DND-41 (cell line): ENCODE results near the gene PLS3.

Source experiments
- ATAC-seq: fragments of 200-7000 bp; cut with Tn5 transposase; 3 replicates; pipeline ENCODE4 v1.9.1; 2021; ENCODE audit warnings: low read depth; ENCODE audit not compliant: insufficient read depth
- DNase-seq: peaks from one replicate; pipeline ENCODE4 v3.0.0-alpha.2; 2020
- H2AFZ ChIP-seq: 2 replicates; pipeline ENCODE4 v1.6.0; 2012; ENCODE audit warnings: low read depth, low read length
- H3K27ac ChIP-seq: 2 replicates; pipeline ENCODE4 v1.5.1; 2012; ENCODE audit warnings: low read length, inconsistent platforms
- H3K27me3 ChIP-seq: fragments of 200-600 bp; sonication (generic); 2 replicates; pipeline ENCODE4 v1.6.0; 2012; ENCODE audit warnings: low read length, mild to moderate bottlenecking, inconsistent platforms; ENCODE audit not compliant: insufficient read depth, poor library complexity
- H3K36me3 ChIP-seq: 2 replicates; pipeline ENCODE4 v1.5.1; 2012; ENCODE audit warnings: low read length, inconsistent platforms; ENCODE audit not compliant: insufficient read depth
- H3K4me1 ChIP-seq: 2 replicates; pipeline ENCODE4 v1.5.1; 2012; ENCODE audit warnings: mild to moderate bottlenecking, low read length; ENCODE audit not compliant: insufficient read depth
- H3K4me2 ChIP-seq: 2 replicates; pipeline ENCODE4 v1.6.0; 2012; ENCODE audit warnings: mild to moderate bottlenecking, moderate library complexity, low read length, inconsistent platforms; ENCODE audit not compliant: insufficient read depth
- H3K4me3 ChIP-seq, 2 experiments: fragments of 200-600 bp in 1 of 2; shearing (Covaris generic) in 1 of 2; 2 replicates each; pipeline ENCODE4 v1.5.1; 2012 to 2016; ENCODE audit warnings: inconsistent platforms in 2 of 2, low read length in 2 of 2, mild to moderate bottlenecking in 2 of 2, low read depth in 1 of 2, moderate library complexity in 1 of 2
- H3K79me2 ChIP-seq: 2 replicates; pipeline ENCODE4 v1.6.0; 2012; ENCODE audit warnings: low read length, inconsistent platforms; ENCODE audit not compliant: insufficient read depth
- H3K9ac ChIP-seq: 2 replicates; pipeline ENCODE4 v1.6.0; 2012; ENCODE audit warnings: low read depth, mild to moderate bottlenecking, inconsistent platforms, low read length, moderate library complexity
- H3K9me3 ChIP-seq: 2 replicates; pipeline ENCODE4 v1.5.1; 2012; ENCODE audit warnings: low read length, moderate library complexity, mild to moderate bottlenecking, inconsistent platforms; ENCODE audit not compliant: insufficient read depth, severe bottlenecking
- H4K20me1 ChIP-seq: 2 replicates; pipeline ENCODE4 v1.6.0; 2012; ENCODE audit warnings: low read length; ENCODE audit not compliant: insufficient read depth
- CTCF ChIP-seq: IDR thresholded peaks from 2 replicates; pipeline ENCODE4 v1.5.1; 2012; ENCODE audit warnings: borderline replicate concordance, low read length, moderate library complexity, mild to moderate bottlenecking; ENCODE audit not compliant: poor library complexity, severe bottlenecking; ENCODE audit errors: extremely low read depth
- EZH2 ChIP-seq: IDR thresholded peaks from 3 replicates; pipeline ENCODE4 v1.6.1; 2012; ENCODE audit warnings: borderline replicate concordance, low read depth, mild to moderate bottlenecking, moderate library complexity, low read length, inconsistent platforms; ENCODE audit not compliant: severe bottlenecking

Gene PLS3

GRCh38 chrX:115598556-115598955 is 37.6 kb downstream of the PLS3 start:
- Histone ChIP-seq H3K27ac (no peak overlapping the region), H3K9ac (no peak overlapping the region), H3K4me1 (no peaks in the 10 kb centered on the region), H3K27me3 (no peaks in the 10 kb centered on the region), H2AFZ (no peak overlapping the region), H3K79me2 (no peaks in the 10 kb centered on the region), H3K4me2 (no peak overlapping the region), H3K4me3 (no peak overlapping the region), H4K20me1 (no peaks in the 10 kb centered on the region), H3K9me3 (no peaks in the 10 kb centered on the region), H3K36me3 (no peaks in the 10 kb centered on the region)
- ATAC-seq: no peak
- no peak for DNase-seq
- TF ChIP-seq CTCF: no peak
- TF ChIP-seq EZH2: no peak

GRCh38 chrX:115602308-115602707 is 41.3 kb downstream of the PLS3 start:
- no peak for ATAC-seq
- no peaks in the 10 kb centered on the region for H3K36me3 ChIP-seq
- no peak overlapping the region for H3K4me3 ChIP-seq
- no peaks in the 10 kb centered on the region for H3K79me2 ChIP-seq
- TF ChIP-seq EZH2 (no peak), CTCF (no peak)
- no peak overlapping the region for H2AFZ ChIP-seq
- H4K20me1 ChIP-seq: no peaks in the 10 kb centered on the region
- no peak overlapping the region for H3K4me2 ChIP-seq
- H3K27ac ChIP-seq: no peak overlapping the region
- no peak overlapping the region for H3K9ac ChIP-seq
- no peaks in the 10 kb centered on the region for H3K9me3 ChIP-seq
- H3K4me1 ChIP-seq: no peaks in the 10 kb centered on the region
- H3K27me3 ChIP-seq: no peaks in the 10 kb centered on the region
- no peak for DNase-seq

- no peak overlapping the region for H2AFZ ChIP-seq
- DNase-seq: no peak
- TF ChIP-seq EZH2 (no peak), CTCF (no peak)
These were observed 41.9 kb downstream of the PLS3 start for GRCh38 chrX:115602729-115603389.

GRCh38 chrX:115603534-115604074 is 42.6 kb downstream of the PLS3 start:
- Histone ChIP-seq H3K36me3 (no peaks in the 10 kb centered on the region), H3K4me1 (no peaks in the 10 kb centered on the region), H3K4me2 (no peak overlapping the region), H3K9ac (no peak overlapping the region), H3K9me3 (no peaks in the 10 kb centered on the region), H3K27ac (no peak overlapping the region), H4K20me1 (no peaks in the 10 kb centered on the region), H3K79me2 (no peaks in the 10 kb centered on the region), H3K4me3 (no peak overlapping the region), H2AFZ (no peak overlapping the region), H3K27me3 (no peaks in the 10 kb centered on the region)
- DNase-seq (no peak), ATAC-seq (no peak)
- TF ChIP-seq CTCF (no peak), EZH2 (no peak)

More at GRCh38 chrX:115602729-115603389, 41.9 kb downstream of the PLS3 start:
- Histone ChIP-seq H3K36me3 (no peaks in the 10 kb centered on the region), H3K4me2 (no peak overlapping the region), H3K9ac (no peak overlapping the region), H3K4me3 (no peak overlapping the region), H3K27me3 (no peaks in the 10 kb centered on the region), H3K79me2 (no peaks in the 10 kb centered on the region), H4K20me1 (no peaks in the 10 kb centered on the region), H3K27ac (no peak overlapping the region), H3K4me1 (no peaks in the 10 kb centered on the region), H3K9me3 (no peaks in the 10 kb centered on the region)
- no peak for ATAC-seq
